ENCODE data around the gene LAMC1.

The LAMC1 gene

DNA sequence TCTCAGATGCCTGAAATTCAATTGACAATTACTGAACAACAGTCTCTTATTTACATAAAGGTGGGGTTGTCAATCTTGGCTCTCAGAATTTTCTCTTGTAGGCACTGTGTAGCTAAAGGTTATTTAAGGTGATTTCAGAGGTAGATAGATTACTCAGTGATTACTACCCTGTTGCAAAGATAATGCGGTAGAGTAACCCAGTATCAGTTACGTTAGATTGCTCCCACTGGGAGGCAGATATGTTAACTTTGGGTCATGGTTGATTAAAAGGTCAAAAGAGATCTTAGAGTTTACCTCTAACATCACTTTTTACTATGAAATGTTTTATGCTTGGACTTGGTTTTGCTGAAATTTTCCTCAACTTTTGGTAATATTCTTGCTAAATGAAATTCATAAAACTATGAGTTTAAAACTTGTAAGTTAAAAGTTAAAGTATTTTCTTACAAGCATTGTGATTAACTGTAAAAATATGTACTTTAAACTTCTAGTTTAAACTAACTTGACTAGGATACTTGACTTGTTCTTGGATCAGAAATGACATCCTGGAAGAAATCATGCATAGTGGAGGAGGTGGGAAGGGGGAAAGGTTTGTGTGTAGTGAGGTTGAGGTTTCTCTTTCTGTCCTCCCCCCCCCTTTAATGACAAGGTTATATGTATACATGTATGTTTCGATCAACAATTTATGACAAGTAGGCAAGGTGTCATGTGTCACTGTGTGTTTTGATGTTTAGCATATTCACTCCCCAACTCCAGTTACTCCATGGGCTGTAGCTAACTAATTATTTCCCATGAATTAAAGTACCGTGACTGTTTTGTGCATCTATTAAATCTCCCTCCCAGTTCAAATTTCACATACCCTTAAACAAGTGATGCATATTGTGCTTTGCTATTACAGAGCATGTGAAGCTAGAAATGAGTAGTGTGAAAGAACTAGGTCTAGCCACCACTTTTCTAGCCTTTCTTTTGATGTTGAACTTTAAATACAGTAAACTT is 2.9 kb downstream of the LAMC1 start:
- DNase-seq (ENCODE audit: low read depth), result no peak
- TF ChIP-seq, protein P1, sequence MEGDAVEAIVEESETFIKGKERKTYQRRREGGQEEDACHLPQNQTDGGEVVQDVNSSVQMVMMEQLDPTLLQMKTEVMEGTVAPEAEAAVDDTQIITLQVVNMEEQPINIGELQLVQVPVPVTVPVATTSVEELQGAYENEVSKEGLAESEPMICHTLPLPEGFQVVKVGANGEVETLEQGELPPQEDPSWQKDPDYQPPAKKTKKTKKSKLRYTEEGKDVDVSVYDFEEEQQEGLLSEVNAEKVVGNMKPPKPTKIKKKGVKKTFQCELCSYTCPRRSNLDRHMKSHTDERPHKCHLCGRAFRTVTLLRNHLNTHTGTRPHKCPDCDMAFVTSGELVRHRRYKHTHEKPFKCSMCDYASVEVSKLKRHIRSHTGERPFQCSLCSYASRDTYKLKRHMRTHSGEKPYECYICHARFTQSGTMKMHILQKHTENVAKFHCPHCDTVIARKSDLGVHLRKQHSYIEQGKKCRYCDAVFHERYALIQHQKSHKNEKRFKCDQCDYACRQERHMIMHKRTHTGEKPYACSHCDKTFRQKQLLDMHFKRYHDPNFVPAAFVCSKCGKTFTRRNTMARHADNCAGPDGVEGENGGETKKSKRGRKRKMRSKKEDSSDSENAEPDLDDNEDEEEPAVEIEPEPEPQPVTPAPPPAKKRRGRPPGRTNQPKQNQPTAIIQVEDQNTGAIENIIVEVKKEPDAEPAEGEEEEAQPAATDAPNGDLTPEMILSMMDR (conservative IDR thresholded peaks at IDR 0.05; ENCODE audit: low read depth, low read length), result no peak
- H3K4me3 ChIP-seq (ENCODE audit: low read length), result peak overlapping the region; percentile 69

DNA sequence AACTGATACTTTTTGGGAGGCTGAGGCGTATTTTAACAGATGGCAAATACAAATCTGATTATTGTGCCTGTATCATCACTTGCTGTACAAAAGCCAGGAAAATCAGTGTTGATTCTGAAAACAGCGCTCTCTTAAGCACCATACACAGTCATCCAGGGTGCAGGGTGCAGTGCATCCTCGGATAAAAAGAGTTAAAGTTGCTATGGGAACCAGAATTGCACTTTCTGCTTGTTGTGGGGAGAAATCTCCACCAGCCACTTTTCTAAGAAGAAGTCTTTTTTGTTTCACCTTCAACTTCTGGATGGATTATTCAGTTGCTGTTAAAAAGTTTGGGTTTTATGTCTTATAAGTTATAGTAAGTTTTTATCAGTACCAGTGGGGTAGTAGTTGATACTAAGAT is 3.8 kb downstream of the LAMC1 start:
- H3K4me3 ChIP-seq (ENCODE audit: low read length), result no peak overlapping the region
- no peak for DNase-seq (ENCODE audit: low read depth)
- TF ChIP-seq, protein P1 (conservative IDR thresholded peaks at IDR 0.05; ENCODE audit: low read depth, low read length), result no peak

DNA sequence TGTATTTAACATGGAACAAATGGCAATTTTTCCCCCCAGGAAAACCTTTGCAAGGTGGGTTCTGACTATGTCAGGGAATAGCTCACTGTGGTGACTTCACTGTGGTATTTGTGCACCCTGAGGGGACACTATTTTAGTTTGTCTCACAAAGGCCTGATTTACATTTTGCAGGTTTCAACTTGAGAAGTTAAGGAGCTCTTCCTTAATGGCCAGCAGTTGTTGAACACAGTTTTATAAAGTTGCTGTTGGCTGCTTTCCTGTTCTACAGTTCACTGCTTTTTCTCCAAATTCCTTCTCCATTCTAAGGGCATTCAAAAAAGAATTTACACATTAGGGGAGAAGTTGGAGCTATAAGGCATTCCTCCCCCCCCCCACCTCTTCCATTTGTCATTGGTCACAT is 4.6 kb downstream of the LAMC1 start:
- TF ChIP-seq, protein P1 (conservative IDR thresholded peaks at IDR 0.05; ENCODE audit: low read depth, low read length), result no peak
- no peak for DNase-seq (ENCODE audit: low read depth)

DNA sequence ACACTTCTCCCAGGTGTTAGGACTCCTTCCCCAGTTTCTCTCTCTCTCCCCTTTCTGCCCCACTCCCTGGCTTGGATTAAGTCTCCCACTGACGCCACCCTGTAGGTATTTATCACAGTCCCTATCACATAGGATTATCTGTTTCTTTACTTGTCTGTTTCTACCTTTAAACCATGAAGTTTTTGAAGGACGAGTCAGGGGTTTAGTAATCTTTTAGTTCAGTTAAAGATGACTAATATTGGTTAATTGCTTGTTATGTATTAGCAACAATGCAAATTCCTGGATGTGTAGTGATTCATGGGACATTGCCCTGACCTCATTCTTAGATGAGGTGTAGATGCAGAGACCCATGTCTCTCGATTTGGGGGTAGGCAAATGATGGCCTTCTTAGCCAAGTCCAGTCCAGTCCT is 6.4 kb downstream of the LAMC1 start:
- no peak for DNase-seq (ENCODE audit: low read depth)
- TF ChIP-seq, protein P1 (conservative IDR thresholded peaks at IDR 0.05; ENCODE audit: low read depth, low read length), result no peak
- no peak overlapping the region for H3K4me3 ChIP-seq (ENCODE audit: low read length)

More for the DNA sequence above, 4.6 kb downstream of the LAMC1 start:
- no peak overlapping the region for H3K4me3 ChIP-seq (ENCODE audit: low read length)

DNA sequence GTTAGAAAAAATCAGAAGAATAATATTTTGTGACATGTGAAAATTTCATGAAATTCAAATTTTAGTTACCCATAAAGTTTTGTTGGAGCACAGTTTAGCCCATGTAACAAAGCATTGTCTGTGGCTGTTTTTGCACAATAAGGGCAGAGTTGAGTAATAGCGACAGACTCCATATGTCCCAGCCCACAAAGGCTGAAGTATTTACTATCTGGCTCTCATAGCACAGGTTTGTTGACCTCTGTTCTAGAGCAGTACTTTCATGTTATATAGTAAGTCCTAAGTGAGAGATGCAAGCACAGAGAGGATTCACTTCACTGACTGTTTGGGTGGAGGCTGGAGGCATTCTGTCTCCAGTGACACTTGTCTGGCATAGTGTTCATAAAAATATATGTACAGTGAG is 6.8 kb downstream of the LAMC1 start:
- H3K4me3 ChIP-seq (ENCODE audit: low read length), result no peak overlapping the region
- TF ChIP-seq, protein P1 (conservative IDR thresholded peaks at IDR 0.05; ENCODE audit: low read depth, low read length), result no peak
- no peak for DNase-seq (ENCODE audit: low read depth)

DNA sequence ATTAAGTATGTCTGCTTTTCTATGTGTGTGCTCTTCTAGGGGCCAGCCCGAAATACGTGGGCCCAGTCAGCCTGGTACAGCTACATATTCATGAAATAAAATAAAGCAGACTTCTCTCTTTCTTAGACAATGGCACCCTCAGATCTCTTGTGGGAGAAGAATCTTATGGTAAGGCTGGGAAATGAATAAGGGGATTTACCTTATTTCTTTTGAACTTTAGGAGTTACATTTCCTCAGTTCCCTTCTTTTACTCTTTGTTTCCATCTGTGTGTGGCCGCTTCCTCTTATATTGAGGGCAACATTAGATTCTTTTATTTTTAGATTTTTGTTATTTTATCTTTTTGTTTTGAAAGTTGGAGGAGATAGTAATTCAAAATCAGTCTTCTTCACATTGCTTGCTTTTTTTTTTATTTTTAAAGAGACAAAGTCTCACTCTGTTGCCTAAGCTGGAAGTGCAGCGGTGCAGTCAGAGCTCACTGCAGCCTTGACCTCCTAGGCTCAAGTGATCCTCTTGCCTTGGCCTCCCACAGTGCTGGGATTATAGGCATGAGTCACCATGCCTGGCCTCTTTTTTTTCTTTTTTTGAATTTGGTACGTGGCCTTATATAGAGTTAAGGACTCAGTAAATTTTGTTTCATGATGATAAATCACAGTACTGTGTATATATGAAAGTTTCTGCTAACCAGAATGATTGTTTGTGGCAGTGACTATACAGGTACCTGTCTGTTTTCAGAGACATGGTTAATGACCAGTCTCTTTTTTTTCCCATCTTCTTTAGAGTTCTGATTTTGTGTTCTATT is 9.1 kb downstream of the LAMC1 start:
- no peak overlapping the region for H3K4me3 ChIP-seq (ENCODE audit: low read length)
- TF ChIP-seq, protein P1 (conservative IDR thresholded peaks at IDR 0.05; ENCODE audit: low read depth, low read length), result no peak
- DNase-seq (ENCODE audit: low read depth), result no peak

Measured in retinal pigment epithelial cell (primary cell).